ENCODE results near the gene DES.

GRCh38 chr2:219399716-219400478, 18.3 kb upstream of the DES start:
- TF ChIP-seq CTCF (IDR thresholded peaks at IDR 0.05; ENCODE audit: low read depth, low read length) (no peak), POLR2A (IDR thresholded peaks at IDR 0.05; ENCODE audit: extremely low read depth, insufficient read length) (no peak)
